HG03097 (cell line): ENCODE measurements around the gene TIAL1.

Source experiments
- ATAC-seq: cut with Tn5 transposase; IDR thresholded peaks from one replicate; pipeline ENCODE4 v1.9.1; 2021; ENCODE audit not compliant: unreplicated experiment, low FRiP score

TIAL1 gene

GRCh38 chr10:119550827-119551226 is 45.9 kb downstream of the TIAL1 start:
- ATAC-seq = no peak

DNA sequence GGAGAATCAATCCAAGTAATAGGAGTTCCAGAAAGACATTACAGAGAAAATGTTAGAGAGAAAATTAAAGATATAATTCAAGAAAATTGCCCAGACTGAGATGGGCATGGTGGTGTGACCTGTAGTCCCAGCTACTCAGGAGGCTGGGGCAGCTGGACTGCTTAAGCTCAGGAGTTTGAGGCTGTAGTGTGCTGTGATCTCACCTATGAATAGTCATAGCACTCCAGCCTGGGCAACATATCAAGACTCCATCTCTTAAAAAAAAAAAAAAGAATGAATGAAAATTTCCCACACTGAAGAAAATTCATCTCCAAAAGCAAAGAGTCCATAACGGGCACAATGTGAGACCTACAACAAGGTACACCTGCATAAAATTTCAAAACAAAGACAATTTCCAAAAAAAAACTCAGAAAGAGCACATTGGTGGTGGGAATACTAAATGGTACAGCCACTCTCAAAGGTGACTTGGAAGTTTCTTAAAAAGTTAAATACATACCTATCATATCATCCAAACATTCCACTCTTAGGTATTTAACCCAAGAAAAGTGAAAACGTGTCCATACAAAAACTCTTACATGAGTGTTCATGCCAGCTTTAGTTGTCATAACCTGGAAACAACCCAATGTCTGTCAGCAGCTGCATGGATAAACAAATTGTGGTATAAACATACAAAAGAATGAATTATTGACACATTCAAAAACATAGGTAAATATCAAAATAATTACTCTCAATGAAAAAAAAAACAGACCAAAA is 47.3 kb downstream of the TIAL1 start:
- no peak for ATAC-seq

GRCh38 chr10:119546009-119546408 is 50.8 kb downstream of the TIAL1 start:
- no peak for ATAC-seq

GRCh38 chr10:119545310-119545709 is 51.5 kb downstream of the TIAL1 start:
- no peak for ATAC-seq

GRCh38 chr10:119543814-119544642 is 52.7 kb downstream of the TIAL1 start:
- ATAC-seq = no peak

DNA sequence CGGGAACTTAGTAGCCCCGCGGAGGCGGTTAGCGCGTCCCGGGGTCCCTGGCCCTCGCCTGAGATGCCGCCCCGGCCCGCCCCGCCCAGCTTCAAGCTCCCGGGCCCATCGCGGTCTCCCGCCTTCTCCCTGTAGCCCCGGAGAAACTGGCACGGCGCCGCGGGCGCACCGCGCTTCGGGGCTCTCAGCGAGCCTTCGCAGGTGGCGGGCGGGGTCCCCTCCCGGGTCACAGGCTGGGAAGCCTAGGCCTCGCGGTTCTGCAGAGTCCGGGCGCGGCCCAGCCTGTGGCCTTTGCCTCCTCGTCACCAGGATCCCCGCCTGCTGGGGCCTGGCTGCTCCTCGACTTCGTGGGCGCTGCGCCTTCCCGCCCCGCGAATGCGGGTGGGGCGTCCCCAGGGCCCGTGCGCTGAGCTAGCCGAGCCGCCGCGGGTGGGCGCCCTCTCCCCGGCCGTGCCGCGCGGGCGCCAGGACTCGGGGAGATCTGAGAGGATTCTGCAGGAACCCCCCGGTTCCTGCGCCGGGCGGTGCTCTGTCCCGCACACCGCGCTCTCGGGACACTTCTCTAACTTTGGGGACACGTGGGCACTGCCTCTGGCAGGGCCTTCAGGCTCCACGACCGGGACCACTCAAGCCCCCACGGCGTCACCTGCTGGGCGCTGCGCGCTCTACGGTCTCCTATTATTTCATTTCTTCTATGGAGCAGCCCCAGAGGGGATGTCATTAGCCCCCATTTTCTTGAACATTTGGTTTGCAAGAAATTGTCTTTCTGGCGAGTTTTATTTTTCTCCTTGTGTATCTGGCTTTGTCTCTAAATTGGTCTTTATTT is 53.6 kb downstream of the TIAL1 start:
- peak; percentile 34 for ATAC-seq

DNA sequence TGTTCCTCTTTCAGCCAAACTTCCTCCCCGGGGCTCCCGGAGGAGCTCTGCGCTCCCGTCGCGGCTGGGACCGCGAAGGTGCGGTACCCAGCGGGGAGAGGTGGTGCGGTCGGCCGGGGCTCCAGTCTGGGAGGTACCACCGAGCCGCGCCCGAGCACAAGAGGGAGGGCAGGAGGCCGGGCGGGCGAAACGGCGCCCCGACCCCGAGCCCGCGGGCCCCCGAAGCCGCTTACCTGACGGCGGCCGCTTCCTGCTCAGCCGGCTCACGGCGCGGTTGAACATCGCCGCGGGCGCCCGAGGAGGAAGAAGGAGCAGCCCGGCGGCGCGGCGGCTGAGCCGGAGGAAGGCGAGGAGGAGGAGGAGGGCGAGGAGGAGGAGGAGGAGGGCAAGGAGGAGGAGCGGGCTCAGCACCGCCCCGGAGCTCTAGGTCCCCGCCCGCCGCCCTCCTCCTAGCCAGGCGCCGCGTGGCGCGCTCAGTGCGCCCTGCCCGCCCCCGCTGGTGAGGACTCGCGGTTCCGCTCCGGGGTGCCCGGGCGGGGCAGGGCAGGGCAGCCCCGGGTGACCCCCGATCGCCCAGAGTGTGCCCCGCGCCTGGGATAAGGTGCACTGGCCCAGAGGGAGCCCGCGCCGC is 54.3 kb downstream of the TIAL1 start, which contains the start of gene RGS10:
Gene RGS10, minus strand, starts transcription at position 363 of the 631 bp plus-strand sequence. Its CDS starts 81 bp downstream, at position 282.
- ATAC-seq = peak; percentile 62

GRCh38 chr10:119541459-119542356 is 55.1 kb downstream of the TIAL1 start:
- no peak for ATAC-seq

DNA sequence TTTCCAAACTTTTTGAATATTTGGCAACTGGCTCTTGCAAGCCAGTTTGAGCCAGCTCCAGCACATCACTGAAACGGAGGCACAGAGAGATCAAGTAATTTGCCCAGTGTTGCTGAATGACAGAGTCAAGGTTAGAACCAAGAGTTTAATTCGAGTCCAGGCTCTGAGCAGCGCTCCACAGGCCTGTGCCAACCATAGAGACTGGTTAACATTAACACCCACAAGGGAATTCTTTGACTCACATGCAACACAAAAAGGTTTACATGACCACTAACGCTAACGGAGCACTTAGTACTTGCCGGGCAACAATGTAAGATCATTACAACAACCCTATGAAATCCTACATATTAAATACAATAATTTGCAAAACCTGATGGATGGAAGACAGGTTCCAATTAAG is 55.7 kb downstream of the TIAL1 start:
- ATAC-seq = no peak

DNA sequence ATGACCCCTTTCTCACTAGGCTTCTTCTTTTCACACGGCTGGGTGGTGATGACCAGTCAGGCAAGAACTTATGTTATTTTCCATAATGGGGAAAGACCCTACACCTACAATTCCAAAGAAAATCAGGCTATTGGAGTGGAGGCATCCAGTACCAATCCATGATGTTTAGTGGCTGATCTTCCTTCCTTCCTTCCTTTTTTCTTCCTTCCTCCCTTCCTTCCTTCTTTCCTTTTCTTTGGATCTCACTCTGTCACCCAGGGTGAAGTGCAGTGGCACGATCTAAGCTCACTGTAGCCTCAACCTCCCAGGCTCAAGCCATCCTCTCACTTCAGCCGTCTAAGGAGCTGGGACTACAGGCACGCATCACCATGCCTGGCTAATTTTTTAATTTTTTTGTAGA is 56.7 kb downstream of the TIAL1 start:
- ATAC-seq = no peak

- no peak for ATAC-seq
Observed at GRCh38 chr10:119539359-119539825, 57.4 kb downstream of the TIAL1 start.

- no peak for ATAC-seq
Observed at GRCh38 chr10:119538632-119539358, 58.0 kb downstream of the TIAL1 start.

- ATAC-seq = no peak
Observed at GRCh38 chr10:119537953-119538630, 58.7 kb downstream of the TIAL1 start.

DNA sequence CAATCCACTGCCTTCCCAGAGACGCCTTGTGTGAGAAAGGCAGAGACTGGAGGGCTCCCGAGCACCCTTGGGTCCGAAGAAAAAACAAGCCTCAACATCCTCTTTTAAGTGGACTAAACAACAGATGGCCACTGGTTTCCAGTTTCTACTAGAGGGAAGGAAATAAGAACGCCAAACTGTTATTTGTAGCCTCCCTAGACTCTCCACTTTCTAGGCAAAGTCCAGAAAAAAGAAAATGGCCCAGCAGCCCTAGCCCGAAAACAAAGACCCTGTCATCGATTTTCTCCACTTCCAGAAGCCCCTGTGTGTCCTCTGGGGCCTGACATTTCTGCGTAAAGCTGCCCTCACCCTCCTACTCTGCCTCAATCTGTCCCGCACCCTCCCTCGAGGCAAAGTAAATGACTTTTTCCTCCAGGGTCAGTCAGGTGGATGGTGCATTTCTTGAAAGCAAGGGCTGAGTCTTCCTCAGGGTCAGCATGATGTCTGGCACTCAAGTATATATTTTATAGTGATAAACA is 60.2 kb downstream of the TIAL1 start:
- no peak for ATAC-seq

DNA sequence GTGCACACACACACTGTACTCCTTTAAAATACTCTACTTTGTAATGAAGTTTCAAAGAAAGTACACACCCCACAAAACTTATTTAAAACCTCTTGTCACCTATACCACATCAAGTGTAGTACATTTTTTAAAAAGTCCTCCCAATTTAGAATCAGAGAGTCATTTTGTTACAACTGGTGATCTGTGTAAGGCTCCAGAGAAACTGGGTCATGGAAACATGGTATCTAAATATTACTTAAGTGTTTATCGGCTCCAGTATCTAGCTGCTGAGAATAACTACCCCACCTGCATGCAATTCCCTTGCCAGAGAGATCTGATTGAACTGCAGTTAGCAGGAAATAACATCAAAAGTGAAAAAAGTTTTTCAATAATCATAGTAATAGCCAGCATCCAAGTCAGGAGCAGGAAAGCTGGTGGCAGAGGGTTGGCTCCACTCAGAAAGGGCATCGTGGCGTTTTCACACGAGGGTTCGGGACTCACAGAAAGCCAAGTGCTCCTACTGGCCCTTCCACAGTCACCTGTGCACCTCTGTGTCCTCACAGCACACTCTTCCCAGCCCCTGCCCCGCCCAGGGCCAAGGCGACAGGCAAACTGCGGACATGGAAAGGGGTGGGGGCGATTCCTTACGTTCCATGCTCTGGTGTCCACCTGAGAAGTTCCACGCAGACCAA is 60.8 kb downstream of the TIAL1 start:
- ATAC-seq = no peak

DNA sequence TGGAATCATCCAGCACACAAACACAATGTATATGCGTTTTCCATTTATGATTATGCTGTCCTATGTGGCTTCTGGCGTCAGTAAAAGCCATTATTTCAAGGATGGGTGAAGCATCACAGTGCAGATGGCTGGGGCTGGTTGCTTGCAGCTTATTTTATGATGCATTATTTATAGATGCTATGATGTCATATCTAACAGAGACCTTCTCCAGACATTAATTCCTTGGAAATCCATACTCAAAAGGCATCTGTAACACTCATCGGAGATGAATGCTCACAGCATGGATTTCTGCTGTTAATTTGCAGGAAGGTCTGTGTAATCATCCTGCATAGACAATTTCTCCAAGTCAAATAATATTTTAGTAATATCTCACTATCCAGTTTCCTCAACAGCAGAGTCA is 61.5 kb downstream of the TIAL1 start:
- no peak for ATAC-seq

DNA sequence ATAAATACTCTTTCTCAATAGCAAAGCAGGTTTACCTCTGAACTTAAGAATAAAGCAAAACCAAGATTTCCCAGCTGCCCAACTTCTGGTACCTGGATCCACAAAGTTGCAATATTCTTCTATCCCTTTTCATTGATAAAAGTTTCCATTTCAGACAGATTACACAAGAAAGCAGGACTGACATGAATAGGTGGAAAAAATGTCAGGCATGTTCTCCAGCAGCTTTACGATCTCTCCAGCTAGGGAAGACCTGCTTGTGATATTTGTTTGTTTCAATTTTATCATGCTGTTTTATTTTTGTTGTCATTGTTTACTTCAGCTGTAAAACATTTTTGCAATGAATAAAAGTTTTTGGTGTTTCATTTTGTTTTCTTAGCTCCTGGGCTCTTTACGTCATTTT is 63.3 kb downstream of the TIAL1 start:
- no peak for ATAC-seq
